Thymus (tissue), 11 donors: ENCODE data around the gene TUBB2A. TPM values are rescaled to one million over a fixed set of nuclear protein-coding genes. Genes with fewer than 3 reads are reported as not detected.
"Not testable (repeated sequence)": the region's sequence is repeated elsewhere in the genome, so short reads cannot be mapped to it uniquely, and the experiment has no call there.

Source experiments
- DNase-seq, 9 donors: peaks; one replicate each; pipeline ENCODE4 v3.0.0-alpha.2; 2013; ENCODE audit warnings: low spot score in 9 of 9, low read depth in 6 of 9, missing footprints in 1 of 9
- H3K27ac ChIP-seq, 2 donors: one replicate each; pipeline ENCODE4 v1.5.1; 2013; ENCODE audit warnings: control low read depth in 1 of 2, low read depth in 1 of 2, low read length in 1 of 2, mild to moderate bottlenecking in 1 of 2, moderate library complexity in 1 of 2
- H3K27me3 ChIP-seq, 2 donors: one replicate each; pipeline ENCODE4 v1.5.1; 2013; ENCODE audit warnings: low read length in 1 of 2; ENCODE audit not compliant: control insufficient read depth in 2 of 2, insufficient read depth in 1 of 2
- H3K36me3 ChIP-seq, 2 donors: one replicate each; pipeline ENCODE4 v1.5.1; 2013; ENCODE audit warnings: low read length in 1 of 2, mild to moderate bottlenecking in 1 of 2, moderate library complexity in 1 of 2; ENCODE audit not compliant: control insufficient read depth in 2 of 2, insufficient read depth in 2 of 2
- H3K4me1 ChIP-seq, 2 donors: one replicate each; pipeline ENCODE4 v1.5.1; 2013; ENCODE audit warnings: low read length in 2 of 2; ENCODE audit not compliant: control insufficient read depth in 2 of 2, insufficient read depth in 2 of 2
- H3K4me3 ChIP-seq, 2 donors: one replicate each; pipeline ENCODE4 v1.5.1; 2013; ENCODE audit warnings: low read length in 2 of 2, control low read depth in 1 of 2, mild to moderate bottlenecking in 1 of 2
- H3K9me3 ChIP-seq, 2 donors: one replicate each; pipeline ENCODE4 v1.5.1; 2013; ENCODE audit warnings: low read length in 1 of 2, mild to moderate bottlenecking in 1 of 2; ENCODE audit not compliant: control insufficient read depth in 2 of 2, insufficient read depth in 1 of 2
- WGBS: extraction: QIAGEN DNeasy Blood & Tissue Kit; methylation state at CpG from one replicate; pipeline ENCODE4 v1.1.7; 2013; 5-methylcytosine and 5-hydroxymethylcytosine counted together
- polyA plus RNA-seq: library from polyadenylated mRNA; stranded (reverse); fragments of 200-250 nt; gene quantifications from one replicate; pipeline ENCODE4 v1.2.3, GENCODE V29; 2013
- total RNA-seq: library from RNA; stranded (reverse); fragments of 120-200 nt; gene quantifications from one replicate; pipeline ENCODE4 v1.2.4, GENCODE V29; 2013
- donor health status: healthy.

The TUBB2A gene
- total and polyA plus RNA-seq, 2 donors = 13.7 to 19.6 TPM

DNA sequence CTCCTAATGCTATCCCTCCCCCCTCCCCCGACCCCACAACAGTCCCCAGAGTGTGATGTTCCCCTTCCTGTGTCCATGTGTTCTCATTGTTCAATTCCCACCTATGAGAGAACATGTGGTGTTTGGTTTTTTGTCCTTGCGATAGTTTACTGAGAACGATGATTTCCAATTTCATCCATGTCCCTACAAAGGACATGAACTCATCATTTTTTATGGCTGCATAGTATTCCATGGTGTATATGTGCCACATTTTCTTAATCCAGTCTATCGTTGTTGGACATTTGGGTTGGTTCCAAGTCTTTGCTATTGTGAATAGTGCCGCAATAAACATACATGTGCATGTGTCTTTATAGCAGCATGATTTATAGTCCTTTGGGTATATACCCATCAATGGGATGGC lies 40.4 kb upstream of the TUBB2A start:
- WGBS = 95% methylated on average over 4 of the region's 5 CpGs
- not testable (repeated sequence) for H3K4me1 ChIP-seq, H3K36me3 ChIP-seq, H3K27ac ChIP-seq, H3K27me3 ChIP-seq, H3K9me3 ChIP-seq, H3K4me3 ChIP-seq, DNase-seq

DNA sequence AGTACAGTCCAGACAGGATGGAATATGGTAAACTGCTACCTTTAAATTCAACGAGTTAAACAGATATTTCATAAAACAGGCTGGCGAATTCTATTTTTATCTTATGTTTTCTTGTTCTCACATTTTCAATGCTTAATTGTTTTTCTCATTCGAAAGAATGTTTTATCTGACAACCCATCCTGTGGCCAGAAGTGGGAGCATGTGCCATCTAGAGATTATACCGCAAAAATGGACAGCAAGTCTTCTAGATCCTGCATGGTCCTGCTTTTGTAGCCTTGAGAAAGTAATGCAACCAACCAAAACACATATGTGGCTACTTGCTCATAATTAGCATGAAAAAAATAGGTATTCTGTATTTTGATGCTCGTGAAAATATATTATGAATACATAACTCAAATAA lies 39.4 kb upstream of the TUBB2A start:
- Histone ChIP-seq H3K9me3 (peaks cover 0 to 3% of the 10 kb centered on the region in 2 donors), H3K27me3 (peaks cover 0 to 4% of the 10 kb centered on the region in 2 donors), H3K36me3 (no peaks in the 10 kb centered on the region), H3K4me1 (no peaks in the 10 kb centered on the region), H3K4me3 (no peak overlapping the region), H3K27ac (no peak overlapping the region)
- 90% methylated on average over 5 of the region's 5 CpGs for WGBS
- DNase-seq = no peak

- H3K9me3 ChIP-seq = peaks cover 0 to 3% of the 10 kb centered on the region in 2 donors
- H3K36me3 ChIP-seq = no peaks in the 10 kb centered on the region
- H3K4me1 ChIP-seq = no peaks in the 10 kb centered on the region
- WGBS = 87% methylated on average over 16 of the region's 16 CpGs
- DNase-seq = no peak
- no peak overlapping the region for H3K27ac ChIP-seq
- H3K27me3 ChIP-seq = peaks cover 0 to 4% of the 10 kb centered on the region in 2 donors
- no peak overlapping the region for H3K4me3 ChIP-seq
Observed at GRCh38 chr6:3195695-3196497, 38.6 kb upstream of the TUBB2A start.

GRCh38 chr6:3195420-3195694 lies 38.0 kb upstream of the TUBB2A start:
- no peaks in the 10 kb centered on the region for H3K4me1 ChIP-seq
- DNase-seq = no peak
- WGBS = 89% methylated on average over 5 of the region's 5 CpGs
- peaks cover 0 to 3% of the 10 kb centered on the region in 2 donors for H3K9me3 ChIP-seq
- H3K27ac ChIP-seq = no peak overlapping the region
- H3K27me3 ChIP-seq = peaks cover 0 to 4% of the 10 kb centered on the region in 2 donors
- H3K4me3 ChIP-seq = no peak overlapping the region
- H3K36me3 ChIP-seq = no peaks in the 10 kb centered on the region

DNA sequence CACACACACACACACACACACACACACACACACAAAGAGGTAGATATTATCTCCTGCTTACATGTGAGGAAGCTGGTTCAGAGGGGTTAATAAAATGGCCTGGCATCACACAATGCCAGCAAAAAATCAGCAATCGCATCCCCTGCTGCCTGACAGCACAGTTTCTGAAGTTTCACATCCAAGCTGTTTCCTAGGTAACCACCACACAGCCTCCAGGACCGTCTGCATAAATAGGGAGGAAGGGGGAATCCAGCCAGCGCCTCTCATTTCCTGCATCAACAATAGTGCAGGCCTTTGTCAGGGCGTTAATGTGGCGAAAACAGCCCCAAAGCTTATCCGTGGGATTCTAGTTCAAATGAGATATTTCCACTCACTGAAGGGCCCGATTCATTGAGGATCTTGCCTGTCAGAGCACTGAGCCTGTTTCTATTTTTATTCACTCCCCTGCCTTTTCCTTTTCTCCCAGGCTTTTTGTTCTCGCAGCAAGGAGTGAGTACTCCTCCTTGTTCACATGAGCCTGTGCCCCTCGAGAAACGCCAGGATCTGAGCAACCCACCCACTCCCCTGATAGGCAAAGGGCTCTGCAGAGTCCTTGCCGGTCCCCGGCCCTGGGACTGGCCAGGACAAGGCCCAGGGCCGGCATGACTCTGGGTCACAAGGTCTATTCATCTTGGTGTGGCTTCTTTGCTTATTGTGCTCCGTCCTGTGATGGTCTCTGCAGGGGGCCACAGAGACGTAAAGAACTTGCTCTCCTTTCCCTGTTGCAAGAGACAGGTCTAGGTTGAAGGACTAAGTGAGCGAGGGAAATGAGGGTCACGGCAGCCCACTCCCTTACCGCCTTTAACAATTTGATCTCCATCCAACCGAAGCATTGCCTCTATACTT lies 37.4 kb upstream of the TUBB2A start:
- Histone ChIP-seq H3K27me3 (peaks cover 0 to 6% of the 10 kb centered on the region in 2 donors), H3K36me3 (no peaks in the 10 kb centered on the region), H3K4me3 (no peak overlapping the region), H3K9me3 (peaks cover 0 to 5% of the 10 kb centered on the region in 2 donors), H3K27ac (no peak overlapping the region), H3K4me1 (no peaks in the 10 kb centered on the region)
- WGBS = 66% methylated on average over 19 of the region's 19 CpGs
- DNase-seq = no peak

- Histone ChIP-seq H3K9me3 (peaks cover 0 to 5% of the 10 kb centered on the region in 2 donors), H3K4me1 (no peaks in the 10 kb centered on the region), H3K27ac (no peak overlapping the region), H3K36me3 (no peaks in the 10 kb centered on the region), H3K27me3 (peaks cover 0 to 10% of the 10 kb centered on the region in 2 donors), H3K4me3 (no peak overlapping the region)
- DNase-seq = no peak
- 95% methylated on average over 23 of the region's 23 CpGs for WGBS
Observed at GRCh38 chr6:3193102-3193849, 35.9 kb upstream of the TUBB2A start.

DNA sequence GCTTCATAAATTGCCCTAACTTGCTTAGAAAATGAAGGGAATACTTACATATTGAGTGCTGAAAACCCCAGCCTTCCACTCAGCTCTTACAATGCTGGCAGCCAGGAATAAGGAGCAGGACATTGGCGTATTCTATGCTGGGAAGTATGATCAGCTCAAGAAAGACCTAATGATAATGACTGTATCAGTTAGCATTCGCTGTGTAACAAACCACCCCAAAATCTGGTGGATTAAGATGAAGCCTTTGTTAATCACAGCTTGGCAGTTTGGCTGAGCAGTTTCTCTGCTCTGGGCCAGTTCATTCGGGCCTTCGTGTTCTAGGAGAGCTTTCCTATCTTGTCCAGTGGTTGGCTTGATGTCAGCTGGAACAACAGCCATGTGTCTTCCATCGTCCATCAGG lies 33.4 kb upstream of the TUBB2A start:
- Histone ChIP-seq H3K9me3 (peaks cover 0 to 5% of the 10 kb centered on the region in 2 donors), H3K4me1 (no peaks in the 10 kb centered on the region), H3K27ac (no peak overlapping the region), H3K4me3 (no peak overlapping the region), H3K27me3 (peaks cover 0 to 13% of the 10 kb centered on the region in 2 donors), H3K36me3 (no peaks in the 10 kb centered on the region)
- no peak for DNase-seq
- 96% methylated on average over 5 of the region's 5 CpGs for WGBS

DNA sequence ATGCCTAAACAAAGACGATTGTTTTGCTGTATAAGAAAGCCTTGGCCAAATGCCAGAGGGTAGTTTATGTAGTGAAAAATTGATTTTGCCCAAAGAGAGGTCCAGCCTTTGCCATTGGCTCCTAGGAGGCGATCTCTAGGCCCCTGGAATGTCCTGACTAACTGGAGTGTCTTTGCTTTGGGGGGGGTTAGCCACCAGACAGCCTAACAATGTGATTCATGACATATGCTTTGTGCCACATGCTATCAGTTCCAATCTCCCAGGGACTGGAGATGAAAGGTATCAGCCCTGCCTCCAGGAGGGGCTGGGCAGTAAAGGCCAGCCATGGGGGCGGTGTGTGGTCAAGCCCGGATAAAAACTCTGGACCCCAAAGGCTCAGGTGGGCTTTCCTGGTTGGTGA lies 32.7 kb upstream of the TUBB2A start:
- no peak for DNase-seq
- no peaks in the 10 kb centered on the region for H3K4me1 ChIP-seq
- H3K27ac ChIP-seq = no peak overlapping the region
- no peak overlapping the region for H3K4me3 ChIP-seq
- H3K27me3 ChIP-seq = peaks cover 0 to 13% of the 10 kb centered on the region in 2 donors
- WGBS = 88% methylated on average over 4 of the region's 4 CpGs
- peaks cover 0 to 3% of the 10 kb centered on the region in 2 donors for H3K9me3 ChIP-seq
- no peaks in the 10 kb centered on the region for H3K36me3 ChIP-seq

DNA sequence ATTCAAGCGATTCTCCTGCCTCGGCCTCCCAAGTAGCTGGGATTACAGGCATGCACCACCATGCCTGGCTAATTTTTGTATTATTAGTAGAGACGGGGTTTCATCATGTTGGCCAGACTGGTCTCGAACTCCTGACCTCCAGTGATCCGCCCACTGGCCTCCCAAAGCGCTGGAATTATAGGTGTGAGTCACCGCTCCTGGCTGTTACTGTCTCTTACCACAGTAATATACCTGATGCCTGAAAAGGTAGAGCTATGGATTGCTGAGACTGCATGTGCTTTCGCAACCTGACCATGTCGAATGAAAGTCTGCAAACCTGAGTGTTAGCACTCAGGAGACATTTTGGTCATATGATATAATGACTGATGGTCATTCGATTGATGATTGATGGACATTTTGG lies 31.8 kb upstream of the TUBB2A start:
- H3K27me3 ChIP-seq = peaks cover 0 to 13% of the 10 kb centered on the region in 2 donors
- H3K4me1 ChIP-seq, H3K9me3 ChIP-seq, H3K4me3 ChIP-seq, H3K36me3 ChIP-seq, DNase-seq, H3K27ac ChIP-seq: not testable (repeated sequence)
- WGBS = 97% methylated on average over 10 of the region's 10 CpGs
